ENCODE measurements around the gene GNRH2.

GNRH2 gene

GRCh38 chr20:3077618-3078134, 34.3 kb downstream of the GNRH2 start:
- no peak overlapping the region for H3K27ac ChIP-seq
- TF ChIP-seq, protein P1, sequence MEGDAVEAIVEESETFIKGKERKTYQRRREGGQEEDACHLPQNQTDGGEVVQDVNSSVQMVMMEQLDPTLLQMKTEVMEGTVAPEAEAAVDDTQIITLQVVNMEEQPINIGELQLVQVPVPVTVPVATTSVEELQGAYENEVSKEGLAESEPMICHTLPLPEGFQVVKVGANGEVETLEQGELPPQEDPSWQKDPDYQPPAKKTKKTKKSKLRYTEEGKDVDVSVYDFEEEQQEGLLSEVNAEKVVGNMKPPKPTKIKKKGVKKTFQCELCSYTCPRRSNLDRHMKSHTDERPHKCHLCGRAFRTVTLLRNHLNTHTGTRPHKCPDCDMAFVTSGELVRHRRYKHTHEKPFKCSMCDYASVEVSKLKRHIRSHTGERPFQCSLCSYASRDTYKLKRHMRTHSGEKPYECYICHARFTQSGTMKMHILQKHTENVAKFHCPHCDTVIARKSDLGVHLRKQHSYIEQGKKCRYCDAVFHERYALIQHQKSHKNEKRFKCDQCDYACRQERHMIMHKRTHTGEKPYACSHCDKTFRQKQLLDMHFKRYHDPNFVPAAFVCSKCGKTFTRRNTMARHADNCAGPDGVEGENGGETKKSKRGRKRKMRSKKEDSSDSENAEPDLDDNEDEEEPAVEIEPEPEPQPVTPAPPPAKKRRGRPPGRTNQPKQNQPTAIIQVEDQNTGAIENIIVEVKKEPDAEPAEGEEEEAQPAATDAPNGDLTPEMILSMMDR (IDR thresholded peaks at IDR 0.05): no peak
- no peak overlapping the region for H3K4me3 ChIP-seq
- no peak for DNase-seq (ENCODE audit: low spot score)

DNA sequence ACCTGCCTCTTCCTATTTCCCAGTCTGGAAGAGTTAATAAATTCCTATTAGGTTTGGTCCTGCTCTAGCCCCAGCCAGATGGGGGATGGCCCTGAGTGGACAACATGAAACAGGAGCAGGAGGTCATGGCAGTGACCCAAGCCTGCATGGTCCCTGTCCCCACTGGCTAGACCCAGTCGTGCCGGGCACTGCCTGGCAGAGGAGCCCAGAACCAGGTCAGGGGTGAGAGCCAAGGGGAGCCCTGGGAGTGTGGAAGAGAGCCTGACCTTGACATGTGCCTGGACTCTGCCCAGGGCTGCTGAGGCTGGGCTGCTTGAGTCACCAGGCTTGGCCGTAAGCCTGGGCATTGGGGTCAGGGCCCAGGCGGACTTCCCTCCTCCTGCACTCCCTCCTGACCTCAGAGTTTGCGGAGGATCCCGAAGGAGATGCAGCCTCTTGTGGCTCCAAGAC, 37.5 kb downstream of the GNRH2 start:
- no peak for DNase-seq (ENCODE audit: low spot score)
- no peak overlapping the region for H3K27ac ChIP-seq
- TF ChIP-seq, protein P1 (IDR thresholded peaks at IDR 0.05): no peak
- no peak overlapping the region for H3K4me3 ChIP-seq

DNA sequence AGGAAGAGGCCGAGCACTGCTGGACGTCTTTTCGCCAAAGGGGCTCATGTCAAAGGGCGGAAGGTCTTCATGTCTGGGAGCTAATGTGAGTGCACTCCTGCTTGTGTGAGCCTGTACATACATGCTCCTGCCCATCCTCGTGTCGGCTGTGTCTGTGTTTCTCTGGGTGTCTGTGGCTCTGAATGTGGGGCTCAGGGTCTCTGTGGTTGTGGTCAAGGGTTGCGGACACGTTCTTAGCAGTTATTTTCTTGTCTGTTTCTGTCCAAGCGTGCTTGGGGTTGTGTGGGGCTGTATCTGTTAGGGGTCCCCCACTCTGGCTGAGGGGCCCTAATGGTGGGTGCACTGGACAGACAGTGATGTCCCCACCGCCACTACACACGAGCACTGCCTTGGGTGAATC, 38.2 kb downstream of the GNRH2 start:
- TF ChIP-seq, protein P1 (IDR thresholded peaks at IDR 0.05): no peak
- H3K4me3 ChIP-seq: no peak overlapping the region
- H3K27ac ChIP-seq: no peak overlapping the region
- no peak for DNase-seq (ENCODE audit: low spot score)

DNA sequence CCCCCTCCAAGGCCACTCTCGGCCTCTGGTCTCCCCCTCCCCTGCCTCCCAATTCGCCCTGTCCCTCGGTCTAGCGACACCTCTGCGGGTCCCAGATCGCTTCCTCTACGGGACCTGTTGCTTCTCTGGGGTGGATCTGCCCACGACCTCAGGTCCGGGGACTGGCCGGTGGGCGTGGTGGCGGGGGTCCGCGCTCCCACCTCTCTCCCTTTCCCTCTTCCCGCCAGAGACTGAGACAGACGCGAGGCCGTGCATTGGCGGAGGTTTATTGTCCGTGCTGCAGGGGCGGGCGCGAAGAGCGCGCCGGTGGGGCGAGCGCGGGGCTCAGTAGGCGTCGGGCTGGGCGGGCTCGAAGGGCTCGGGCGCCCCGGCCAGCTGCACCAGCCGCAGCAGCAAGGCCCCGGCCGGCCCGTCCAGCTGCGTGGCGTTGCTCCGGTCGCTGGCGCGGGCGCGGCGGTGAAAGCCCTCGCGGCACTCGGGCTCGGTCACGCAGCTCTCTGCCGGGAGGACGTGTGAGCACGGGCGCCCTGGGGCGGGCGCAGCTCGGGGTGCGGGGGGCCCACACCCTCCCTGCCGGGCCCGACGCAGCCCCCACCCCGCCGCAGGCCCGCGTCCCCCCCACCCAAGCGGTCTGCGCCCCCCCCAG, 39.0 kb downstream of the GNRH2 start:
- Histone ChIP-seq H3K27ac (no peak overlapping the region), H3K4me3 (peak overlapping the region; percentile 69)
- TF ChIP-seq, protein P1 (IDR thresholded peaks at IDR 0.05): no peak
- DNase-seq (ENCODE audit: low spot score): no peak

- Histone ChIP-seq H3K4me3 (peak overlapping the region; percentile 69), H3K27ac (no peak overlapping the region)
- no peak for DNase-seq (ENCODE audit: low spot score)
- TF ChIP-seq, protein P1 (IDR thresholded peaks at IDR 0.05): no peak
Measured at GRCh38 chr20:3082955-3083952, 39.8 kb downstream of the GNRH2 start.

- Histone ChIP-seq H3K27ac (no peak within 1 kb of the TSS), H3K4me3 (no peak within 1 kb of the TSS)
- TF ChIP-seq, protein P1 (IDR thresholded peaks at IDR 0.05): no peak
- no peak for DNase-seq (ENCODE audit: low spot score)
Measured at GRCh38 chr20:3084283-3084985, 41.0 kb downstream of the GNRH2 start, which contains the start of gene AVP. TSS of gene AVP (minus strand) at chr20:3084724. CDS start at chr20:3084674, 50 bp downstream.

Measured in coronary artery (tissue), 2 donors.